Immature natural killer cell (primary cell): ENCODE measurements around the gene TMEM131. TPM values are rescaled to one million over a fixed set of nuclear protein-coding genes. Genes with fewer than 3 reads are reported as not detected.
A peak's percentile ranks its signal among the peaks of the same experiment; 100 is the strongest.

Experiments
- DNase-seq, 3 donors: peaks; one replicate each; pipeline ENCODE4 v3.0.0; 2022; ENCODE audit warnings: mixed read lengths in 1 of 3
- H3K27ac Mint-ChIP-seq, 6 donors: one replicate each; pipeline ENCODE4 v1.8.0; 2020; ENCODE audit warnings: mixed read lengths in 6 of 6, mild to moderate bottlenecking in 5 of 6, inconsistent platforms in 4 of 6, moderate library complexity in 3 of 6
- H3K27me3 Mint-ChIP-seq, 3 donors: one replicate each; pipeline ENCODE4 v1.8.0; 2020 to 2021; ENCODE audit warnings: low read depth in 3 of 3, mild to moderate bottlenecking in 3 of 3, mixed read lengths in 3 of 3, moderate library complexity in 3 of 3, inconsistent platforms in 1 of 3
- H3K36me3 Mint-ChIP-seq, 3 donors: one replicate each; pipeline ENCODE4 v1.8.0; 2020; ENCODE audit warnings: mixed read lengths in 3 of 3, inconsistent platforms in 2 of 3, mild to moderate bottlenecking in 2 of 3
- H3K4me1 Mint-ChIP-seq, 2 donors: one replicate each; pipeline ENCODE4 v1.8.0; 2020; ENCODE audit warnings: inconsistent platforms in 2 of 2, mild to moderate bottlenecking in 2 of 2, mixed read lengths in 2 of 2, moderate library complexity in 1 of 2
- H3K4me3 Mint-ChIP-seq, 5 donors: one replicate each; pipeline ENCODE4 v1.8.0; 2020; ENCODE audit warnings: mild to moderate bottlenecking in 5 of 5, mixed read lengths in 5 of 5, inconsistent platforms in 3 of 5, moderate library complexity in 3 of 5
- H3K9me3 Mint-ChIP-seq, 6 donors: one replicate each; pipeline ENCODE4 v1.8.0; 2020; ENCODE audit warnings: mild to moderate bottlenecking in 6 of 6, mixed read lengths in 6 of 6, inconsistent platforms in 4 of 6, moderate library complexity in 3 of 6
- polyA plus RNA-seq, 3 donors: library from polyadenylated mRNA; unstranded; fragments of 300-500 nt; fragmentation: Illumina TruSeq; gene quantifications; one replicate each; pipeline ENCODE4 v1.2.3, GENCODE V29; 2021

Gene TMEM131
- polyA plus RNA-seq, 3 donors from 2014 or later: 7.1 to 24.5 (median 8.3) TPM

DNA sequence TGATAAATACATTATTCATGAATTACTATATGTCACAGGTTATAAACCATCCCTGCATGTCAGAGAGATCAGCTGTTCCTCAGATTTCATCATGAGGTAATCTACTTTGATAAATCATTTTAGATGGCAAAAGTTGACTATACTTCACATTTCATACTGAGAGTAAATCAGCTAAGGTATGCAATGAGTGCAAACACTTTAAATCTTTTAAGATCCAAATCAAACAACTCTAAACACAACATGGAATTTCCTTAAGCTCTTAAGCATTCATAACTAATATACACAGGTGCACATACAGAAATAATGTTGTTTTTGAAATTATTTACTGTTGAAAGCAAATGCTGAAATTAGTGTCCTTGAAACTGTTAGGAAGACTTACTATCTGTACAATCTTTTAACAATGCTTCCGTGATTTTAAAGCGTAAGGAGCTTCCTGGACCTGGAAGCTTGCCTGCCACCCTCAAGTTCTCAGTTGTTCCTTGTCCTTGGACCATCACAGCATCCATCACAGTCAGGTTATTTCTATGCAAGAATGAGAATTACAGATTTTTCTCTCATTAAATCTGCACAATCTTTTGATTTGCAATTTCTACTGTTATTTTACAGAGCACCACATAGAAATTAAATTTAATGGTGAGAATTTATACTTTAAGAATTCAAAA, 199.2 kb downstream of the TMEM131 start:
- Mint-ChIP-seq H3K9me3 (no peaks in the 10 kb centered on the region), H3K4me3 (no peak overlapping the region), H3K27ac (no peak overlapping the region), H3K36me3 (peaks cover 7 to 28% (median 8%) of the 10 kb centered on the region in 3 donors), H3K27me3 (peaks cover 0 to 4% (median 2%) of the 10 kb centered on the region in 3 donors), H3K4me1 (no peaks in the 10 kb centered on the region)
- no peak for DNase-seq

DNA sequence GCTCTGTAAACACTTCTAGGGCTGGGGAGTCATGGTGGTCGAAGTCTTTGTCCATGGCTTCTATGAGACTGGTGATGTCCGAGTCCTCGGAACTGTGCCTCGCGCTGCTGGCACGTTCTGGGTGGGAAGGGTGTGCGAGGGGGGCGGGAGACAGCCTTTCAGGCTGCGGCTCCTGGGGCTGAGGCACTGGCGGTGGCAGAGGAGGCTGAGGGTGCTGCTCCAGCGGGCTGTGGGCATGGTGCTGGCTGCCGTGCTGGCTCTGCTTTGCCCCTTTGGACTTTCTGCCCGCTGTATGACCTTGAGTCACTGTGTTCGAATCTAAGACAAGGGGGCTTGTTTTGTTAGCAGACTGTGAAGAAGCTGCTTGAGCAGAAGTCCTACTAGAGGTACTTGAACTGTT, 203.3 kb downstream of the TMEM131 start:
- Mint-ChIP-seq H3K36me3 (peaks cover 0 to 19% (median 6%) of the 10 kb centered on the region in 3 donors), H3K27me3 (peaks cover 0 to 4% (median 0%) of the 10 kb centered on the region in 3 donors), H3K4me3 (no peak overlapping the region), H3K4me1 (no peaks in the 10 kb centered on the region), H3K27ac (peak overlapping the region in 1 of 6 donors; percentile 15), H3K9me3 (no peaks in the 10 kb centered on the region)
- no peak for DNase-seq

DNA sequence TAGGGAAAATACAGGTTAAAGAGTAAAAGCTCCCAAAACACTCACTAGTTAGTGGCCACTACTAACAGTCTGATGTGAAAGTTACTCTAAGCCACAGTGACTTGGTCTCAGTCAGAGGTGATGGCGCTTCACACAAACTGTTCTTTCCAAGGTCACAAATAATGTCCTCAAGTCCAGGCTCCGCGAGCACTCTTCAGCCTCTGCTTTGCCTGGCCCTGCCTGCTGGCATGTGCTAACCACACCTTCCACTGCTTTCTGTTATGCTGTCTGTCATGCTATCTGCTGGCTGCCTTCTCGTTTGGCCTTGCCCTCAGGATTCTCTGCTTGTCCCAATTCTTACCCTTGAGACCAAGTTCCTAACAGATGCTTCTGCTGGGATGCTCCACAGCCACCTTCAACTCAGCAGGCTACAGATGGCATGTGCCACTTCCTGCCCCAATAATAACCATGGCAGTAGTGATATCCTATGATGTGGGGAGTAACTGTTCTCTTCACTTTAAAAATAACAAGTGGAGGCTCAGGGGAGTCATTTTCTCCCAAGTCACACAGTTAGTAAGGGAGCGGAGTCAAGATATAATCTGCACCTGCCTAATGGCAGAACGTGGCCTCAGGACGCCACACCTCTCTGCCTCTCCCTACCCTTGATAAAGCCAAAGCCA, 206.6 kb downstream of the TMEM131 start:
- peaks cover 0 to 4% (median 0%) of the 10 kb centered on the region in 3 donors for H3K27me3 Mint-ChIP-seq
- no peak overlapping the region for H3K27ac Mint-ChIP-seq
- no peak for DNase-seq
- H3K4me1 Mint-ChIP-seq: no peaks in the 10 kb centered on the region
- H3K9me3 Mint-ChIP-seq: no peaks in the 10 kb centered on the region
- H3K4me3 Mint-ChIP-seq: no peak overlapping the region
- peaks cover 0 to 19% (median 6%) of the 10 kb centered on the region in 3 donors for H3K36me3 Mint-ChIP-seq

DNA sequence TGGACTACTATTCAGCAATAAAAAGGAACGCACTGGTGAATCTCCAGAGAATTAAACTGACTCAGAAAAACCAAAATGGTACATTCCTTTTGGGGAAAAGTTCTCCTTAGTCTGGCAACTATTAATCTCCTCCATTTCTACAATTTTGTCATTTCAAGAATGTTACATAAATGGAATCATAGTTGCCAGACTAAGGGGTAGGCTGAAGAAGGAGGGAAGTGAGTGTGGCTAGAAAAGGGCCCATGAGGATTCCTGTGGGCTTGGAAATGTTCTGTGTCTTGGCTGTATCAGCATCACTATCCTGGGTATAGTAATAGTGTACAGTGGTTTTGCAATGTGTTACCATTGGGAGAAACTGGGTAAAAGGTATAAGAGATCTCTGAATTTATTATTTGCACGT, 209.9 kb downstream of the TMEM131 start:
- no peaks in the 10 kb centered on the region for H3K9me3 Mint-ChIP-seq
- no peak for DNase-seq
- no peak overlapping the region for H3K4me3 Mint-ChIP-seq
- peaks cover 0 to 6% (median 0%) of the 10 kb centered on the region in 3 donors for H3K36me3 Mint-ChIP-seq
- no peaks in the 10 kb centered on the region for H3K4me1 Mint-ChIP-seq
- H3K27me3 Mint-ChIP-seq: peaks cover 0 to 2% (median 0%) of the 10 kb centered on the region in 3 donors
- peak overlapping the region in 1 of 6 donors; percentile 4 for H3K27ac Mint-ChIP-seq

DNA sequence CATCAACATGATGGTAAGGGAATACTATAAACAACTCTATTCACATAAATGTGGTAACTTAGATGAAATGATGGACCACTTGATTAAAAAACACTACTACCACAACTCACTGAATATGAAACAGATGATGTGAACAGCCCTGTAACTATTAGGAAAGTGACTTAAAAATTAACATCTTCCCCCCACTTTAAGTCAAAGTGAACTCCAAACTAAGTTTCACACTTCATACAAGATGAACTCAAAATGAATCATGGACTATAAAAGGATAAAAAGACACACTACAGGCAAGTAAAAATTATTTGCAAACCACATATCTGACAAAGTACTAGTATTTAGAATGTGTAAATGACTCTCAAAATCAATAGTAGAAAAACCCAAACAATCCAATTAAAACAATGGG, 210.8 kb downstream of the TMEM131 start:
- Mint-ChIP-seq H3K4me1 (no peaks in the 10 kb centered on the region), H3K36me3 (peaks cover 0 to 13% (median 4%) of the 10 kb centered on the region in 3 donors), H3K27ac (no peak overlapping the region), H3K27me3 (peaks cover 0 to 2% (median 2%) of the 10 kb centered on the region in 3 donors), H3K9me3 (no peaks in the 10 kb centered on the region), H3K4me3 (no peak overlapping the region)
- no peak for DNase-seq

DNA sequence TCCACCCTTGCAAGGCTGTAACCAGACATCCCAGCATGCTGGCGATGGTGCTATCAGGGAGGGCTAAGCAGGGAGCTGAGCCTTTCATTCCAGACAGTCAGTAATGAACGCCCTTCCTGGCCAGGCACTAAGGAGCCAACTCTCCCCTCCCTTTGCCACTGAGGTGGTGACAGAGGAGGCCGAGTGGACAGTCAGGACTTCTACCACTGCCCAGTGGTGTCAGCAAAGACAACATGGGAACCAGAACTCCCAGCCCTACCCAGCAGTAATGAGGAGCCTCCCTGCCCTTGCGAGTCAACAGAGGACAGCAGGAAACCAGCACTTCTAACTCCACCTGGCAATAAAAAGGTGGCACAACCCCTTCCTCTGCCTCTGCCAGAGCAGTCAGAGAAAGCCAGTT, 213.8 kb downstream of the TMEM131 start:
- DNase-seq: no peak
- Mint-ChIP-seq H3K27ac (no peak overlapping the region), H3K4me3 (no peak overlapping the region), H3K27me3 (peaks cover 0 to 2% (median 0%) of the 10 kb centered on the region in 3 donors), H3K4me1 (no peaks in the 10 kb centered on the region), H3K36me3 (peaks cover 0 to 19% (median 8%) of the 10 kb centered on the region in 3 donors), H3K9me3 (no peaks in the 10 kb centered on the region)

DNA sequence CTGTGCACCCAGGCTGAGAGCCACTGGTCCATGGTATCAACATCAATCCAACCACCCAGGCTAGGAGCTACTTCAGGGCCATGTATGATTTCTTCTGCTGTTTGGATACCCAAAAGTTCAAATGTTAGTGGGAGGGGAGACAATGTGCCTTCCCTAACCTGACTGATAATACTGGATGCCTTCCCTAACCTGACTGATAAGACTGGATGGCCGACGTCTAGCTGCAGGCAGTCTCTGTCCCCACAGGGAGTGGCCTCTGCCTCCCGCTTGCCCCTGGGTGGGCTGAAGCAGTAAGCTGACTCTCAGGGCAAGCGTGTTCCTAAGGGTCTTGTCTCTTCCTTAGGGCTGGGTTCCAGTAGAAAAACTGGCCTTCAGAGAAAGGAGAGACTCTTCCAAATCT, 216.6 kb downstream of the TMEM131 start:
- Mint-ChIP-seq H3K4me3 (no peak overlapping the region), H3K9me3 (no peaks in the 10 kb centered on the region), H3K4me1 (peaks cover 11 to 15% of the 10 kb centered on the region in 2 donors), H3K36me3 (peaks cover 13 to 31% (median 15%) of the 10 kb centered on the region in 3 donors), H3K27ac (no peak overlapping the region), H3K27me3 (peaks cover 0 to 6% (median 0%) of the 10 kb centered on the region in 3 donors)
- no peak for DNase-seq

DNA sequence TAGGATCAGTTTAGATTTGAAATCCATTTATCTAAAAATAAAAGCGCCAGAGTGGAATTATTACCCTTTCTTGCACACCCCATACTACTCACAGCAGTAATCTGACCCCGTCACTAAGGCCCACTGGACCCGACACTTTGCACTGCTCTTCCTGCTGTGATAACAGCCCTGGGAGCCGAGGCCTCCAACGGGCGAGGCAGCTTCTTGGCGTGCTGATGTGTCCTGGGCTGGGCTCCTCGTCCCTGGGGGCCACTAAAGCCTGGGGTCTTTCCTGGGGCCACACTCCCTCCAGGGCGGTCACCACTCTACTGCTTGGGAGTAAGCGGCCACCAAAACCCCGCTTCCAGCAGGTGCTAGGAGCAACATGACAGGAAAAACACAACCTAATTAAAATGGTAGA, 220.7 kb downstream of the TMEM131 start:
- H3K36me3 Mint-ChIP-seq: peaks cover 24 to 25% (median 24%) of the 10 kb centered on the region in 3 donors
- H3K27ac Mint-ChIP-seq: peak overlapping the region in 1 of 6 donors; percentile 51
- DNase-seq: no peak
- H3K4me1 Mint-ChIP-seq: peaks cover 19 to 28% of the 10 kb centered on the region in 2 donors
- H3K9me3 Mint-ChIP-seq: no peaks in the 10 kb centered on the region
- no peak overlapping the region for H3K4me3 Mint-ChIP-seq
- peaks cover 2 to 7% (median 2%) of the 10 kb centered on the region in 3 donors for H3K27me3 Mint-ChIP-seq

DNA sequence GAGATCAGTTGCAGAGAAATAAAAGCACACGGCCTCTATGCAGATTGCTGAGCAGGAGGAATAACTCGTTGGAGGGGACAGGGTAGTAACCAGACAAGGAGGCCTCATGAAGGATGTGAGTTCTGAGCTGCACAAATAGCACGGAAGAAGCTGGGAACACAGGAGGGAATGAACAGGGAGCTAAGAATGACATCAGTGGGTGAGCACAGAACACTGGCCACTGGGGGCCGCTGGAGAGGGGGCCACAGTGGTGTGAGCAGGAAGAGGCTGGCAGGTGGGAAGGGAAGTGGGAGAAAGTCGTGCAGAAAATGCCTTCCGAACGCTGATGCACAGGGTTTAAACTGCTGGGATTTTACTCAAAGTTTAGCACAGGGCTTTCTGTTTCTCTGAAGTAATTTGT, 221.3 kb downstream of the TMEM131 start:
- DNase-seq: peak in 1 of 3 donors; percentile 11
- Mint-ChIP-seq H3K27ac (peak overlapping the region in 5 of 6 donors; percentile 3 to 57 (median 39)), H3K27me3 (peaks cover 2 to 7% (median 2%) of the 10 kb centered on the region in 3 donors), H3K4me1 (peaks cover 19 to 28% of the 10 kb centered on the region in 2 donors), H3K4me3 (peak overlapping the region in 4 of 5 donors; percentile 4 to 50 (median 26)), H3K36me3 (peaks cover 23 to 24% (median 24%) of the 10 kb centered on the region in 3 donors), H3K9me3 (no peaks in the 10 kb centered on the region)

DNA sequence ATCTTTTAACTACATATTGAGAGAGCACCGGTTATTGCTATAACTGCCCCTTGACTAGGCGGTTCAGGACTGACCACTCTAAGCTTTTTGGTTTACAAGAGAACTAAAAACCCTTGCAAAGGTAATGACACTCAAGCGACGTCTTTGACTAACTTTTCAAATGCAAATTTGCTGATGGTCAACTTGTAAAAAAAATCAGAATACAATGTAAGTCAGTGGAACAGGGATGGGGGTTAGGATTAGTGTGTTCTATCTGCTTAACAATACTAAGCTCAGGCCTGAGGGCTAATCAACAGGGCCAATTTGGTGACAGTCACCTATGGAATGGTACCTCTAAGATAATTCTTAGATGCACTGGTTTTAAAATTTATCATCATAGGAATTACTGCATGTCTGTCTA, 225.3 kb downstream of the TMEM131 start:
- Mint-ChIP-seq H3K27ac (peak overlapping the region in 1 of 6 donors; percentile 13), H3K27me3 (peaks cover 2 to 7% (median 4%) of the 10 kb centered on the region in 3 donors), H3K4me1 (peaks cover 24 to 43% of the 10 kb centered on the region in 2 donors), H3K9me3 (no peaks in the 10 kb centered on the region), H3K4me3 (no peak overlapping the region), H3K36me3 (peaks cover 14 to 21% (median 19%) of the 10 kb centered on the region in 3 donors)
- DNase-seq: no peak

DNA sequence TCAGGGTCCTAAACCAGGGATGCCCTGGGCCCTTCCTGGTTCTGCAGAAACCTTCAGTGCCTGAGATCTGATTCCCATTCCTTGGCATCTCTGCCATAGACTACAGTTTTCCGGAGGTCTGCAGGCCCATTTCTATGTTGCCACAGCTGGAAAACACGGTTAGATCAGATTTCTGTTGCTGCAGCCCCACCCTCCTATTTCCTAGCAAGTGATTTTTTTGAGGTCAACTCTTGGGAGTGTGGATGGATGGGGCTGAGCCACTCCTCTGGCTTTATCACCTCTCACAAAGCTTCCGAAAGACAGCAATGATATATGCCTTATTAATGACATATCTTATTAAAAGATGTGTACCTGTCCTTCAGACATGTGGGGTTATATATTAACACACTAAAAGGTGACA, 226.0 kb downstream of the TMEM131 start:
- DNase-seq: no peak
- Mint-ChIP-seq H3K4me1 (peaks cover 19 to 36% of the 10 kb centered on the region in 2 donors), H3K36me3 (peaks cover 16 to 24% (median 21%) of the 10 kb centered on the region in 3 donors), H3K27me3 (peaks cover 2 to 7% (median 4%) of the 10 kb centered on the region in 3 donors), H3K27ac (no peak overlapping the region), H3K4me3 (no peak overlapping the region), H3K9me3 (no peaks in the 10 kb centered on the region)

DNA sequence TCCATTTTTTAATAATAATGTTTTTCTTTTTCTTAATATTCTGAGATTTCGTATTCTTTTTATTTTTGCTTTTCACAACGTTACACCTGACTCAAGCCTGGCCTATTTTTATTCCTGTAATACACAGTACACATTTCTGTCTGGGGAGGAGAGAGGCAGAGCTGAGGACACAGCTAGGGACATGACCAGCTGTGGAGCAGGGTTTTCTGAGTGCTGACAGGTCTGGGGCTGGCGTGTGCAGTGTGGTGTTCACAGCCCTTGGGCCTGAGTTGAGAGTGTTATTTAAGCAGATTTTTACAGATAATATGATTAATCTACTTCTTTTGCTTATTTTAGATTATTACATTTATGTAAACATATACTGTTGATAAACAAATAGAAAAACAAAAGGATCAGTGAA, 226.4 kb downstream of the TMEM131 start:
- Mint-ChIP-seq H3K27me3 (peaks cover 2 to 5% (median 4%) of the 10 kb centered on the region in 3 donors), H3K4me3 (no peak overlapping the region), H3K9me3 (no peaks in the 10 kb centered on the region), H3K36me3 (peaks cover 15 to 21% (median 17%) of the 10 kb centered on the region in 3 donors), H3K4me1 (peaks cover 15 to 32% of the 10 kb centered on the region in 2 donors), H3K27ac (peak overlapping the region in 2 of 6 donors; percentile 9 to 34)
- no peak for DNase-seq

DNA sequence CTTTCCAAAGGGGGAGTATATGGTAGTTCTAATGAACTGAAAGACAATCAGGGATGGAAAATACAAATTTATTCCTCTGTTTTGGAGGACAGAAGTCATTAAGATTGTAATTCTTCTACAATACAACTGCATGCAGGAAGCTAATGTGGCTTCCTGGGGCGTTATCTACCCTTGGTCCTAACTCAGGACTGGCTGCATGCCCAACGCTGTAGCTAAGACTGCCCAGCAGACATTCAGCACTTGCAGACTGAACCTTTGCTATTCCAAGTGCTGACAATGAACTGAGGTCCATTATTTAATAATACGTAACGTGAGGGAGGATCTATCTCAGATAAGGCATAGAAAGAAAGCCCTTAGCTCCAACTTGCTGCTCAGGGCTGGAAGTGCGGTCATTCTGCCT, 229.2 kb downstream of the TMEM131 start:
- Mint-ChIP-seq H3K27me3 (peaks cover 0 to 11% (median 7%) of the 10 kb centered on the region in 3 donors), H3K27ac (peak overlapping the region in 1 of 6 donors; percentile 12), H3K4me1 (peaks cover 22 to 48% of the 10 kb centered on the region in 2 donors), H3K4me3 (no peak overlapping the region), H3K9me3 (no peaks in the 10 kb centered on the region), H3K36me3 (peaks cover 11 to 24% (median 23%) of the 10 kb centered on the region in 3 donors)
- no peak for DNase-seq

DNA sequence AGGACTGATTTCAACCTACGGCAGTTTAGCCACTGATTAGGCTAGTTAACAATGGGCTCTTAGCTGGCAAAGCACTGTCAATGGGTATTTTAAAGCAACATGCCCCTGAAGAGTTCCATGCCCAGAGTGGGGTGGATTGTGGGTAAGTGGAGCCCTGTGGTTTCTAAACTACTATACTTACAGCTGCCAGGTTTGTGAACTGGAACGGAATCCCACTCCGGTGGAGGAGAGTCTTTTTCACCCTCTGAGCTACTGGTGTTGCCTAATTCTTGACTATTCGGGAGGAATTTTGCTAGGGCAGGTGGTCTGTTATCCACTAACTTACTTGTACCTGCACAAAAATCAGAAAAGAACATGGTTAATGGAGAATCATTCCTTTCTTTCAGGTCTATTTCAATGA, 229.8 kb downstream of the TMEM131 start:
- peaks cover 0 to 13% (median 13%) of the 10 kb centered on the region in 3 donors for H3K27me3 Mint-ChIP-seq
- H3K9me3 Mint-ChIP-seq: no peaks in the 10 kb centered on the region
- no peak overlapping the region for H3K27ac Mint-ChIP-seq
- DNase-seq: no peak
- H3K4me1 Mint-ChIP-seq: peaks cover 26 to 49% of the 10 kb centered on the region in 2 donors
- no peak overlapping the region for H3K4me3 Mint-ChIP-seq
- H3K36me3 Mint-ChIP-seq: peaks cover 8 to 26% (median 25%) of the 10 kb centered on the region in 3 donors
